Nephron (organoid): ENCODE data around the gene PLEKHH1.
A peak's percentile ranks its signal among the peaks of the same experiment; 100 is the strongest.

Source experiments
- H3K27ac Mint-ChIP-seq, 3 experiments: 2 replicates each; pipeline ENCODE4 v1.8.0; 2020; ENCODE audit warnings: mixed read lengths in 3 of 3, mild to moderate bottlenecking in 2 of 3, moderate library complexity in 1 of 3
- H3K27me3 Mint-ChIP-seq: 2 replicates; pipeline ENCODE4 v1.8.0; 2021; ENCODE audit warnings: low read depth, mild to moderate bottlenecking, moderate library complexity, mixed read lengths
- H3K36me3 Mint-ChIP-seq: 2 replicates; pipeline ENCODE4 v1.8.0; 2020; ENCODE audit warnings: low read depth, mixed read lengths
- H3K4me1 Mint-ChIP-seq: 2 replicates; pipeline ENCODE4 v1.8.0; 2020; ENCODE audit warnings: mixed read lengths
- H3K4me3 Mint-ChIP-seq, 3 experiments: 2 replicates each; pipeline ENCODE4 v1.8.0; 2020; ENCODE audit warnings: mild to moderate bottlenecking in 3 of 3, mixed read lengths in 3 of 3, moderate library complexity in 2 of 3
- H3K9me3 Mint-ChIP-seq: 2 replicates; pipeline ENCODE4 v1.8.0; 2020; ENCODE audit warnings: mixed read lengths
- TF ChIP-seq, protein P1 (sequence below), 3 experiments: fragments of 200-600 bp; sonication (generic); IDR thresholded peaks; one replicate each; pipeline ENCODE4 v1.5.0; 2021; ENCODE audit warnings: antibody characterized with exemption in 3 of 3; ENCODE audit not compliant: unreplicated experiment in 3 of 3

Gene PLEKHH1

DNA sequence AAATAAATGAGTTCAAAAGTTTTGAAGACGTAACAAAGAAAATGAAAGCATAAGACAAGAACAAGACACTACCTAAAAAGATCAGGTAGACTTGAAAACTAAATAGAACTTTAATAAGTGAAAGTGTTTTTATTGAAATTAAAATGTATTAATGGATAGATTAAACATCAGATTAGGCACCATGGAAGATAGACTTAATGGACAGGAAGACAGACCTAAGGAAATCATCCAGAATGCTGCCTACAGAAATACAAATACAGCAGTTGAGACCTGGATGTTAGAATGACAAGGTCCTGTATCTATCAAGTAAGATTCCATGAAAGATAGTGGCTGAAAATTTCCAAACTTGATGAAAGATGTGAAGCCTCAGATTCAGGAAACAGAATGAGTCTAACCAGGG lies 11.5 kb downstream of the PLEKHH1 start:
- no peak overlapping the region for H3K27ac Mint-ChIP-seq
- peaks cover 5% of the 10 kb centered on the region for H3K4me1 Mint-ChIP-seq
- peaks cover 33% of the 10 kb centered on the region for H3K36me3 Mint-ChIP-seq
- peaks cover 17% of the 10 kb centered on the region for H3K27me3 Mint-ChIP-seq
- no peak overlapping the region for H3K4me3 Mint-ChIP-seq
- TF ChIP-seq, protein P1, sequence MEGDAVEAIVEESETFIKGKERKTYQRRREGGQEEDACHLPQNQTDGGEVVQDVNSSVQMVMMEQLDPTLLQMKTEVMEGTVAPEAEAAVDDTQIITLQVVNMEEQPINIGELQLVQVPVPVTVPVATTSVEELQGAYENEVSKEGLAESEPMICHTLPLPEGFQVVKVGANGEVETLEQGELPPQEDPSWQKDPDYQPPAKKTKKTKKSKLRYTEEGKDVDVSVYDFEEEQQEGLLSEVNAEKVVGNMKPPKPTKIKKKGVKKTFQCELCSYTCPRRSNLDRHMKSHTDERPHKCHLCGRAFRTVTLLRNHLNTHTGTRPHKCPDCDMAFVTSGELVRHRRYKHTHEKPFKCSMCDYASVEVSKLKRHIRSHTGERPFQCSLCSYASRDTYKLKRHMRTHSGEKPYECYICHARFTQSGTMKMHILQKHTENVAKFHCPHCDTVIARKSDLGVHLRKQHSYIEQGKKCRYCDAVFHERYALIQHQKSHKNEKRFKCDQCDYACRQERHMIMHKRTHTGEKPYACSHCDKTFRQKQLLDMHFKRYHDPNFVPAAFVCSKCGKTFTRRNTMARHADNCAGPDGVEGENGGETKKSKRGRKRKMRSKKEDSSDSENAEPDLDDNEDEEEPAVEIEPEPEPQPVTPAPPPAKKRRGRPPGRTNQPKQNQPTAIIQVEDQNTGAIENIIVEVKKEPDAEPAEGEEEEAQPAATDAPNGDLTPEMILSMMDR (IDR thresholded peaks at IDR 0.05; ENCODE audit: unreplicated experiment in 3 of 3): no peak
- H3K9me3 Mint-ChIP-seq: peaks cover 9% of the 10 kb centered on the region

GRCh38 chr14:67547224-67547780 lies 14.2 kb downstream of the PLEKHH1 start:
- Mint-ChIP-seq H3K4me3 (no peak overlapping the region), H3K27ac (no peak overlapping the region), H3K36me3 (peaks cover 36% of the 10 kb centered on the region), H3K27me3 (peaks cover 14% of the 10 kb centered on the region), H3K9me3 (peaks cover 9% of the 10 kb centered on the region), H3K4me1 (no peaks in the 10 kb centered on the region)
- TF ChIP-seq, protein P1 (IDR thresholded peaks at IDR 0.05; ENCODE audit: unreplicated experiment in 3 of 3): no peak

DNA sequence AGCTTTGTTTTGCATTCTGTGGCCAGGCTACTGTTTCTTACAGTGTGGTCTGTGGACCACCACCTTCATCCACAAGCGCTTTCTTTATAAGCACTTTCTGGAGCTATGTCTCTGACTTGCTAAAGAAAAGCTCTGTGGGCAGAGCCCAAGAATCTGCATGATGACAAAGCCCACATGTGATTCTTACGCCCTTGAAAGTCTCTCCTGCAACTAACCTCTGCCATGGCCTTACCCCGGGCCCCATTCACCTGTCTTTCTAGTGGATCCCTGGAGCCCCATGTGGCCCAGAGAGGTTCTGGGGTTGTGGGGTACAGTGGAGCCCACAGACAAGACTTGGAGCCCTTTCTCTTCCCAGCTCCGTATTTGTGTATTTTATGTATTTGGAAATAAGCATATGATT lies 16.6 kb downstream of the PLEKHH1 start:
- Mint-ChIP-seq H3K9me3 (no peaks in the 10 kb centered on the region), H3K27me3 (peaks cover 4% of the 10 kb centered on the region), H3K4me3 (no peak overlapping the region), H3K27ac (no peak overlapping the region), H3K36me3 (peaks cover 16% of the 10 kb centered on the region), H3K4me1 (no peaks in the 10 kb centered on the region)
- TF ChIP-seq, protein P1 (IDR thresholded peaks at IDR 0.05; ENCODE audit: unreplicated experiment in 3 of 3): no peak

DNA sequence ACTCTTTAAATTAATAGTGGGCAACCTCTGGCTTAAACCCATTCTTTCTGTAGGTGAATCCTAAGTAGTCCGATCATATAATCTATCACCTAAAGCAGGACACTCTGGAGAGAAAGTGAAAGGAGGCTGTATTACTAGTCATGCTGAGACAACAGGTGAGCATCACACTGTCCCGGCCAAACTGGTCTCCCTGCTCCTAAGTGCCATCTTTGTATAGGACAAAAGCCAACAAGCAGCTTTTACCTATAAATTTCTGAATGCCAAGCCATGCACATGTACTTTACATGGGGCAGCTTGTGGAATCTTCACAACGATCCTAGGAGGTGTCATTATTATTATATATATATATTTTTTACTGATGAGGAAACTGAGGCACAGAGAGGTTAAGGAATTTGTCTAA lies 18.0 kb downstream of the PLEKHH1 start:
- H3K36me3 Mint-ChIP-seq: peaks cover 5% of the 10 kb centered on the region
- H3K9me3 Mint-ChIP-seq: no peaks in the 10 kb centered on the region
- no peak overlapping the region for H3K27ac Mint-ChIP-seq
- H3K4me3 Mint-ChIP-seq: no peak overlapping the region
- peaks cover 4% of the 10 kb centered on the region for H3K27me3 Mint-ChIP-seq
- TF ChIP-seq, protein P1 (IDR thresholded peaks at IDR 0.05; ENCODE audit: unreplicated experiment in 3 of 3): no peak
- no peaks in the 10 kb centered on the region for H3K4me1 Mint-ChIP-seq

- Mint-ChIP-seq H3K9me3 (no peaks in the 10 kb centered on the region), H3K36me3 (peaks cover 3% of the 10 kb centered on the region), H3K4me3 (no peak overlapping the region), H3K4me1 (no peaks in the 10 kb centered on the region), H3K27me3 (peaks cover 4% of the 10 kb centered on the region), H3K27ac (peak overlapping the region in 1 of 3 experiments; percentile 52)
- TF ChIP-seq, protein P1 (IDR thresholded peaks at IDR 0.05; ENCODE audit: unreplicated experiment in 3 of 3): no peak
Measured at GRCh38 chr14:67551940-67552339, 18.9 kb downstream of the PLEKHH1 start.

GRCh38 chr14:67553547-67553946 lies 20.5 kb downstream of the PLEKHH1 start:
- TF ChIP-seq, protein P1 (IDR thresholded peaks at IDR 0.05; ENCODE audit: unreplicated experiment in 3 of 3): no peak
- Mint-ChIP-seq H3K4me3 (no peak overlapping the region), H3K36me3 (peaks cover 7% of the 10 kb centered on the region)

More at GRCh38 chr14:67553547-67553946, 20.5 kb downstream of the PLEKHH1 start:
- Mint-ChIP-seq H3K4me1 (no peaks in the 10 kb centered on the region), H3K9me3 (no peaks in the 10 kb centered on the region), H3K27me3 (peaks cover 4% of the 10 kb centered on the region), H3K27ac (no peak overlapping the region)
